Gastrocnemius medialis (tissue), 4 donors: ENCODE results near the gene FRMD5. TPM values are rescaled to one million over a fixed set of nuclear protein-coding genes. Genes with fewer than 3 reads are reported as not detected.
"Not testable (repeated sequence)": the region's sequence is repeated elsewhere in the genome, so short reads cannot be mapped to it uniquely, and the experiment has no call there.

Experiments
- ATAC-seq, 2 donors: fragments of 150-250 bp; one replicate each; pipeline ENCODE4 v1.9.1; 2016
- DNase-seq, 2 donors: peaks; one replicate each; pipeline ENCODE4 v3.0.0-alpha.2; 2019
- H3K27ac ChIP-seq, 4 donors: fragments of 200-600 bp; sonication (generic); 1 replicate in 1 of 4; 2 replicates in 3 of 4; pipeline ENCODE4 v1.5.1; 2016 to 2018; ENCODE audit warnings: mild to moderate bottlenecking in 2 of 4, moderate library complexity in 1 of 4
- H3K27me3 ChIP-seq, 3 donors: fragments of 200-600 bp; sonication (generic) in 2 of 3; 1 replicate in 1 of 3; 2 replicates in 2 of 3; pipeline versions ENCODE4 v1.5.1 to v1.6.0; 2016 to 2019; ENCODE audit warnings: mild to moderate bottlenecking in 1 of 3, moderate library complexity in 1 of 3
- H3K36me3 ChIP-seq, 2 donors: fragments of 200-600 bp; sonication (generic) in 1 of 2; one replicate each; pipeline ENCODE4 v1.5.1; 2017 to 2018
- H3K4me1 ChIP-seq, 2 donors: fragments of 200-600 bp; sonication (generic) in 1 of 2; one replicate each; pipeline ENCODE4 v1.5.1; 2016 to 2017; ENCODE audit warnings: mild to moderate bottlenecking in 2 of 2
- H3K4me3 ChIP-seq, 4 donors: fragments of 200-600 bp; sonication (generic) in 3 of 4; 1 replicate in 1 of 4; 2 replicates in 3 of 4; pipeline ENCODE4 v1.5.1; 2016 to 2019; ENCODE audit warnings: mild to moderate bottlenecking in 2 of 4
- H3K9me3 ChIP-seq, 3 donors: fragments of 200-600 bp; sonication (generic) in 2 of 3; 1 replicate in 1 of 3; 2 replicates in 2 of 3; pipeline ENCODE4 v1.5.1; 2016 to 2019
- POLR2A ChIP-seq, 2 donors: fragments of 450-650 bp; IDR thresholded peaks; one replicate each; pipeline ENCODE4 v1.6.1; 2017; ENCODE audit warnings: antibody characterized with exemption in 2 of 2, mild to moderate bottlenecking in 2 of 2, moderate library complexity in 2 of 2
- in situ Hi-C, 4 donors: fragments of 200-750 bp; cut with MboI; loops; one replicate each; pipeline versions ENCODE4 v1.15.0 to v1.8.0; 2017; ENCODE audit warnings: low sequenced_read_pairs in 4 of 4
- intact Hi-C: fragments of 100-400 bp; cut with DNase I; formaldehyde crosslinking; loops from one replicate; pipeline ENCODE4 v1.15.1; 2023; ENCODE audit warnings: low total_unique reads
- total RNA-seq, 4 donors: library from RNA; depleted of rRNA; stranded (reverse); fragments of >200 nt; gene quantifications; one replicate each; pipeline versions ENCODE4 v1.1.0 to v1.2.3, GENCODE V29; 2016
- TF ChIP-seq, protein P1 (sequence below), 5 experiments: fragments of 450-650 bp in 3 of 5; fragments of 200-600 bp in 2 of 5; sonication (generic) in 2 of 5; IDR thresholded peaks in 4 of 5; conservative IDR thresholded peaks in 1 of 5; 1 replicate in 4 of 5; 2 replicates in 1 of 5; pipeline ENCODE4 v1.5.1; 2016 to 2019; ENCODE audit warnings: antibody characterized with exemption in 5 of 5, mild to moderate bottlenecking in 3 of 5, moderate library complexity in 3 of 5

FRMD5 gene
- total RNA-seq, 4 donors from 2014 or later = 0.04 TPM; not detected in 3

GRCh38 chr15:43852607-43853006 lies 342.5 kb downstream of the FRMD5 start:
- Histone ChIP-seq H3K36me3 (no peaks in the 10 kb centered on the region), H3K4me3 (no peak overlapping the region), H3K9me3 (no peaks in the 10 kb centered on the region), H3K27me3 (no peaks in the 10 kb centered on the region), H3K4me1 (no peaks in the 10 kb centered on the region), H3K27ac (no peak overlapping the region)
- no peak for ATAC-seq
- TF ChIP-seq, protein P1, sequence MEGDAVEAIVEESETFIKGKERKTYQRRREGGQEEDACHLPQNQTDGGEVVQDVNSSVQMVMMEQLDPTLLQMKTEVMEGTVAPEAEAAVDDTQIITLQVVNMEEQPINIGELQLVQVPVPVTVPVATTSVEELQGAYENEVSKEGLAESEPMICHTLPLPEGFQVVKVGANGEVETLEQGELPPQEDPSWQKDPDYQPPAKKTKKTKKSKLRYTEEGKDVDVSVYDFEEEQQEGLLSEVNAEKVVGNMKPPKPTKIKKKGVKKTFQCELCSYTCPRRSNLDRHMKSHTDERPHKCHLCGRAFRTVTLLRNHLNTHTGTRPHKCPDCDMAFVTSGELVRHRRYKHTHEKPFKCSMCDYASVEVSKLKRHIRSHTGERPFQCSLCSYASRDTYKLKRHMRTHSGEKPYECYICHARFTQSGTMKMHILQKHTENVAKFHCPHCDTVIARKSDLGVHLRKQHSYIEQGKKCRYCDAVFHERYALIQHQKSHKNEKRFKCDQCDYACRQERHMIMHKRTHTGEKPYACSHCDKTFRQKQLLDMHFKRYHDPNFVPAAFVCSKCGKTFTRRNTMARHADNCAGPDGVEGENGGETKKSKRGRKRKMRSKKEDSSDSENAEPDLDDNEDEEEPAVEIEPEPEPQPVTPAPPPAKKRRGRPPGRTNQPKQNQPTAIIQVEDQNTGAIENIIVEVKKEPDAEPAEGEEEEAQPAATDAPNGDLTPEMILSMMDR (IDR thresholded peaks at IDR 0.05 in 4 of 5, conservative IDR thresholded peaks at IDR 0.05 in 1 of 5) = no peak
- TF ChIP-seq POLR2A (IDR thresholded peaks at IDR 0.05) = no peak
- no peak for DNase-seq
- in situ Hi-C loops (no loop called here), intact Hi-C loops (no loop called here)

GRCh38 chr15:43851251-43851650 lies 343.8 kb downstream of the FRMD5 start:
- in situ Hi-C loops = no loop called here
- TF ChIP-seq, protein P1 (IDR thresholded peaks at IDR 0.05 in 4 of 5, conservative IDR thresholded peaks at IDR 0.05 in 1 of 5) = no peak
- no peak for TF ChIP-seq POLR2A (IDR thresholded peaks at IDR 0.05)
- ATAC-seq (no peak), DNase-seq (no peak)
- intact Hi-C loops = no loop called here
- no peaks in the 10 kb centered on the region for H3K27me3 ChIP-seq
- H3K36me3 ChIP-seq = no peaks in the 10 kb centered on the region
- no peak overlapping the region for H3K4me3 ChIP-seq
- H3K9me3 ChIP-seq = no peaks in the 10 kb centered on the region
- H3K27ac ChIP-seq = no peak overlapping the region
- H3K4me1 ChIP-seq = no peaks in the 10 kb centered on the region

DNA sequence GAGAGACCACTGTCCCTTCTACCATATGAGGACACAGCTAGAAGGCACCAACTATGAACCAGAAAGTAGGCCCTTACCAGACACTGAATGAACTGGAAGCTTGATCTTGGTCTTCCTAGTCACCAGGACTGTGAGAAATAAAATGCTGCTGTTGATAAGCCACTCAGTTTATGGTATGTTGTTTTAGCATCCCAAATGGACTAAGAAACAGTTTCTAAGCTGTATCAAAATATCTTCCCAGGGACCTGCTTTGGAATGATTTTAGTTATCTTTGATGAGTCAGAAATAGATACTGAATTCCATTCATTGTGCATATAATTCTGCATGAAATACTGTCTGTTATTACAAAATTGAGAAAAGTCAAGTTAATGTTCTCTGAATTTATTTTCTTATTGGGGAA lies 349.6 kb downstream of the FRMD5 start:
- Histone ChIP-seq H3K27me3 (no peaks in the 10 kb centered on the region), H3K4me1 (no peaks in the 10 kb centered on the region), H3K4me3 (no peak overlapping the region), H3K9me3 (no peaks in the 10 kb centered on the region), H3K27ac (no peak overlapping the region), H3K36me3 (no peaks in the 10 kb centered on the region)
- no peak for TF ChIP-seq POLR2A (IDR thresholded peaks at IDR 0.05)
- TF ChIP-seq, protein P1 (IDR thresholded peaks at IDR 0.05 in 4 of 5, conservative IDR thresholded peaks at IDR 0.05 in 1 of 5) = no peak
- ATAC-seq (no peak), DNase-seq (no peak)
- in situ Hi-C loops (no loop called here), intact Hi-C loops (no loop called here)

DNA sequence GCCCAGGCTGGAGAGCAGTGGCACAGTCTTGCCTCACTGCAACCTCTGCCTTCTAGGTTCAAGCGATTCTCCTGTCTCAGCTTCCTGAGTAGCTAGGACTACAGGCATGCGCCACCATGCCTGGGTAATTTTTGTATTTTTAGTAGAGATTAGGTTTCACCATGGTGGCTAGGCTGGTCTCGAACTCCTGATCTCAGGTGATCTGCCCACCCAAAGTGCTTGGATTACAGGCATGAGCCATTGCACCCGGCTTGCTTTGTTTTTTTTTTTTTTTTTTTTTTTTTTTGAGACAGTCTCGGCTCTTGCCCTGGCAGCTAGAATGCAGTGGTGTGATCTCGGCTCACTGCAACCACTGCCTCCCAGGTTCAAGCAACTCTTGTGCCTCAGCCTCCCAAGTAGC lies 362.6 kb downstream of the FRMD5 start:
- DNase-seq, intact Hi-C loops, H3K27me3 ChIP-seq, H3K36me3 ChIP-seq, H3K4me1 ChIP-seq, in situ Hi-C loops, H3K9me3 ChIP-seq, ATAC-seq, H3K27ac ChIP-seq, H3K4me3 ChIP-seq: not testable (repeated sequence)

- DNase-seq, H3K36me3 ChIP-seq: not testable (repeated sequence)
Observed at GRCh38 chr15:43831519-43832052, 363.5 kb downstream of the FRMD5 start.

DNA sequence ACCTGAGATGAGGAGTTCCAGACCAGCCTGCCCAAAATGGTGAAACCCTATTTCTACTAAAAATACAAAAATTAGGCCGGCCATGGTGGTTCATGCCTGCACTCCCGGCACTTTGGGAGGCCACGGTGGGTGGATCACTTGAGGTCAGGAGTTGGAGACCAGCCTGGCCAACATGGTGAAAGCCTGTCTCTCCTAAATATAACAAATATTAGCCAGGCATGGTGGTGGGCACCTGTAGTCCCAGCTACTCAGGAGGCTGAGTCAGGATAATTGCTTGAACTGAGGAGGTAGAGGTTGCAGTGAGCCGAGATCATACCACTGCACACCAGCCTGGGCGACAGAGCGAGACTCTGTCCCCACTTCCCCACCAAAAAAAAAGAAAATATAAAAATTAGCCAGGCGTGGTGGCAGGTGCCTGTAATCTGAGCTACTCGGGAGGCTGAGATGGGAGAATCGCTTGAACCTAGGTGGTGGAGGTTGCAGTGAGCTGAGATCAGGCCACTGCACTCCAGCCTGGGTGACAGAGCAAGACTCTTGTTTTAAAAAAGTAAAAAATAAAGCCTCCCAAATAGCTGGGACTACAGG lies 364.3 kb downstream of the FRMD5 start:
- intact Hi-C loops, H3K36me3 ChIP-seq, H3K4me1 ChIP-seq, ATAC-seq, H3K4me3 ChIP-seq, in situ Hi-C loops, DNase-seq, H3K27ac ChIP-seq, H3K9me3 ChIP-seq: not testable (repeated sequence)
- peaks cover 0 to 24% (median 22%) of the 10 kb centered on the region in 3 donors for H3K27me3 ChIP-seq

More at GRCh38 chr15:43831519-43832052, 363.5 kb downstream of the FRMD5 start:
- H3K27me3 ChIP-seq = peaks cover 0 to 17% (median 14%) of the 10 kb centered on the region in 3 donors
- H3K9me3 ChIP-seq, H3K4me1 ChIP-seq, H3K27ac ChIP-seq, H3K4me3 ChIP-seq, intact Hi-C loops, ATAC-seq, in situ Hi-C loops: not testable (repeated sequence)

DNA sequence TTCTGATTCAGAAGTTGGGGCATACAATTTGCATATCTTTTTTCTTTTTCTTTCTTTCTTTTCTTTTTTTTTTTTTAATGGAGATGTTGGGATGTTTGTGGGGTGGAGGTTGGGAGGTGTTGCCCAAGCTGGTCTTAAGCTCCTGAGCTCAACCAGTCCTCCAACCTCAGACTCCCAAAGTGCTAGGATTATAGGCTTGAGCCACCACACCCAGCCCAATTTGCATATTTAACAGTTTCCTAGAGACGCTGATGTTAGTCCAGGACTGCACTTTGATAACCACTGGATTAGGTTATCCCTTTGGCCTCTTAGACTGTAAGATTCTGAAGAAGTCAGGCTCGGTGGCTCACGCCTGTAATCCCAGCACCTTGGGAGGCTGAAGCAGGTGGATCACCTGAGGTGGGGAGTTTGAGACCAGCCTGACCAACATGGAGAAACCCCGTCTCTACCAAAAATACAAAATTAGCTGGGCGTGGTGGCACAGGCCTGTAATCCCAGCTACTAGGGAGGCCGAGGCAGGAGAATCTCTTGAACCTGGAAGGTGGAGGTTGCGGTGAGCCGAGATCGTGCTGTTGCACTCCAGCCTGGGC lies 365.0 kb downstream of the FRMD5 start:
- H3K36me3 ChIP-seq, DNase-seq, H3K27ac ChIP-seq, H3K4me3 ChIP-seq, in situ Hi-C loops, intact Hi-C loops, H3K9me3 ChIP-seq, ATAC-seq: not testable (repeated sequence)
- Histone ChIP-seq H3K27me3 (peaks cover 4 to 25% (median 24%) of the 10 kb centered on the region in 3 donors), H3K4me1 (peaks cover 0 to 10% of the 10 kb centered on the region in 2 donors)
